Transverse colon (tissue), 4 donors: ENCODE data around the gene ADIPOR2. TPM values are rescaled to one million over a fixed set of nuclear protein-coding genes. Genes with fewer than 3 reads are reported as not detected.

Experiments
- DNase-seq: peaks from one replicate; pipeline ENCODE4 v3.0.0-alpha.2; 2019
- H3K27ac ChIP-seq, 4 donors: fragments of 200-600 bp; sonication (generic); 2 replicates each; pipeline ENCODE4 v1.5.1; 2016 to 2018; ENCODE audit warnings: inconsistent platforms in 4 of 4
- H3K27me3 ChIP-seq: fragments of 200-600 bp; sonication (generic); 2 replicates; pipeline ENCODE4 v1.5.1; 2017; ENCODE audit warnings: inconsistent platforms
- H3K36me3 ChIP-seq, 4 donors: fragments of 200-600 bp; sonication (generic); 2 replicates each; pipeline ENCODE4 v1.5.1; 2017 to 2019; ENCODE audit warnings: inconsistent platforms in 4 of 4
- H3K4me1 ChIP-seq, 4 donors: fragments of 200-600 bp; sonication (generic); 2 replicates each; pipeline ENCODE4 v1.5.1; 2017 to 2020; ENCODE audit warnings: inconsistent platforms in 4 of 4
- H3K4me3 ChIP-seq, 4 donors: fragments of 200-600 bp; sonication (generic); 1 replicate in 1 of 4; 2 replicates in 3 of 4; pipeline versions ENCODE4 v1.5.1 to v1.6.1; 2017 to 2019; ENCODE audit warnings: inconsistent platforms in 4 of 4
- H3K9me3 ChIP-seq, 2 donors: fragments of 200-600 bp; sonication (generic); 2 replicates each; pipeline ENCODE4 v1.5.1; 2017 to 2019; ENCODE audit warnings: inconsistent platforms in 2 of 2
- CTCF ChIP-seq, 5 experiments: fragments of 200-600 bp in 3 of 5; fragments of 450-650 bp in 2 of 5; sonication (generic) in 3 of 5; IDR thresholded peaks; 1 replicate in 2 of 5; 2 replicates in 3 of 5; pipeline ENCODE4 v1.5.1; 2016 to 2017; ENCODE audit warnings: antibody characterized with exemption in 5 of 5, inconsistent platforms in 3 of 5, mild to moderate bottlenecking in 2 of 5, moderate library complexity in 1 of 5
- EP300 ChIP-seq: sonication (generic); formaldehyde crosslinking; IDR thresholded peaks from one replicate; pipeline ENCODE4 v1.6.1; 2017; ENCODE audit warnings: antibody characterized with exemption, low read depth
- POLR2A ChIP-seq: fragments of 450-650 bp; IDR thresholded peaks from one replicate; pipeline ENCODE4 v1.6.1; 2016; ENCODE audit warnings: antibody characterized with exemption, mild to moderate bottlenecking, moderate library complexity
- POLR2AphosphoS5 ChIP-seq, 3 donors: sonication (generic); formaldehyde crosslinking; IDR thresholded peaks; one replicate each; pipeline ENCODE4 v1.6.1; 2016; ENCODE audit warnings: antibody characterized with exemption in 3 of 3
- WGBS, 2 donors: methylation state at CpG; one replicate each; pipeline ENCODE4 v1.1.5; 2018; ENCODE audit warnings: low coverage in 1 of 2; 5-methylcytosine and 5-hydroxymethylcytosine counted together
- in situ Hi-C, 4 donors: fragments of 200-750 bp; cut with MboI; loops; one replicate each; pipeline versions ENCODE4 v1.15.0 to v1.15.1; 2017; ENCODE audit warnings: low sequenced_read_pairs in 3 of 4, low pct_ligation_motif_present in 1 of 4, low pct_unique_long_range_greater_than_20kb in 1 of 4
- intact Hi-C: fragments of 100-400 bp; cut with DNase I; formaldehyde crosslinking; loops from one replicate; pipeline ENCODE4 v1.15.1; 2023; ENCODE audit warnings: low total_unique reads
- total RNA-seq, 4 donors: library from RNA; depleted of rRNA; stranded (reverse); fragments of >200 nt; gene quantifications; one replicate each; pipeline ENCODE4 v1.1.0, GENCODE V29; 2016

ADIPOR2 gene
- total RNA-seq, 4 donors from 2014 or later: 27.9 to 74.2 (median 52.1) TPM

DNA sequence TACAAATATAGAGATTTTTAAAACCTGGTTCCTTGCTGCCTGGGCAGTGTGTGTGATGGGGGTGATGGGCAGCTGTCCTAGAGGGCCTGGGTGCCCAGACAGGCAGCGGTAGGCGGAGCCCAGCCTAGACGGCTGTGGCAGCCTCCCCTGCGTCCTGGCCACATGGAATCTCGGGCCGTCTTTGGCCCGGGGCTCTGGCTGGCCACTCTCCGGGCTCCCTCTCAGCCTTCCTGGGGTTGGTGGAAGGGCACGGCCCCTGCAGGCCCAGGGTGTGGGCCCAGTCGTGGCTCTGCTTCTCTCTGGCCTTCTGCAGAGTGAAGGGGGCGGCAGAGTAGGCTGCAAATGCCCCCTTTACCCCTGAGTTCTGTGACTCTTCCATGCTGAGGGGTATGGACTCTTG, 131.8 kb downstream of the ADIPOR2 start:
- 74% methylated on average over 11 of the region's 11 CpGs; no CpG with 5 or more reads in 1 of the 2 donors for WGBS, 2 donors
- H3K4me1 ChIP-seq: no peaks in the 10 kb centered on the region
- no peaks in the 10 kb centered on the region for H3K9me3 ChIP-seq
- intact Hi-C loops: no loop called here
- H3K36me3 ChIP-seq: no peaks in the 10 kb centered on the region
- TF ChIP-seq EP300: no peak
- no peak for TF ChIP-seq POLR2A
- no peak for TF ChIP-seq CTCF (IDR thresholded peaks at IDR 0.05)
- TF ChIP-seq POLR2AphosphoS5 (IDR thresholded peaks at IDR 0.05): no peak
- in situ Hi-C loops: loop anchor here in 2 of 4 donors (25.0 kb wide), 1 partner anchor 215 kb away; no protein-coding TSS in a partner anchor
- H3K4me3 ChIP-seq: no peak overlapping the region
- H3K27me3 ChIP-seq: peaks cover 57% of the 10 kb centered on the region
- H3K27ac ChIP-seq: no peak overlapping the region
- DNase-seq: no peak

- 93 to 100% methylated on average over 1 to 10 of the region's 10 CpGs for WGBS, 2 donors
- peaks cover 57% of the 10 kb centered on the region for H3K27me3 ChIP-seq
- no peaks in the 10 kb centered on the region for H3K9me3 ChIP-seq
- H3K4me3 ChIP-seq: no peak overlapping the region
- intact Hi-C loops: no loop called here
- in situ Hi-C loops: loop anchor here in 2 of 4 donors (25.0 kb wide), 1 partner anchor 214 kb away; no protein-coding TSS in a partner anchor
- no peaks in the 10 kb centered on the region for H3K4me1 ChIP-seq
- H3K27ac ChIP-seq: no peak overlapping the region
- no peak for DNase-seq
- no peak for TF ChIP-seq POLR2A
- no peaks in the 10 kb centered on the region for H3K36me3 ChIP-seq
Observed at GRCh38 chr12:1823237-1823636, 132.4 kb downstream of the ADIPOR2 start.

GRCh38 chr12:1825382-1826102, 134.7 kb downstream of the ADIPOR2 start:
- 67 to 74% methylated on average over 5 to 14 of the region's 14 CpGs for WGBS, 2 donors
- no peak for DNase-seq
- intact Hi-C loops: no loop called here
- Histone ChIP-seq H3K27me3 (peaks cover 54% of the 10 kb centered on the region), H3K4me3 (no peak overlapping the region), H3K9me3 (no peaks in the 10 kb centered on the region), H3K27ac (no peak overlapping the region), H3K4me1 (no peaks in the 10 kb centered on the region), H3K36me3 (no peaks in the 10 kb centered on the region)
- in situ Hi-C loops: no loop called here
- no peak for TF ChIP-seq POLR2AphosphoS5 (IDR thresholded peaks at IDR 0.05)
- no peak for TF ChIP-seq POLR2A
- no peak for TF ChIP-seq EP300
- no peak for TF ChIP-seq CTCF (IDR thresholded peaks at IDR 0.05)

DNA sequence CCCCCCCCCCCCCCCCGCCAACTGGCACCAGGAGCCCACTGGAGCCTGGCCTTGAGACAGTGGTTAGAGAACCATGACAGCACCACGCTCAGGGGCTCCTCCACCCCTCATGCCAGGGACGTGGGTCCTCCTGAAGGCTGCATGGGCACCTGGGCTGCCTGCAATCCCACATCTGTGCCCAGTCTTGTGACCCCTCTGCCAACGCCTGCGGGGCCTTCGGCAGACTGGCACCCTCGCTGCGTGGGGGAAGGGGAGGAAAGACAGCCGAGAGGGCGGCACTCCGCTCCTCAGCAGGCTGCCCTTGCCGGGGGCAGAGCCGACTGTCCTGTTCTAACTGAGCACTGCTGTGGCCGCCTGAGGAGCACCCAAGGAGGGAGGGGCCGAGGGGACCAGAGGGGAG, 135.5 kb downstream of the ADIPOR2 start:
- intact Hi-C loops: no loop called here
- Histone ChIP-seq H3K36me3 (no peaks in the 10 kb centered on the region), H3K27ac (no peak overlapping the region), H3K27me3 (peaks cover 54% of the 10 kb centered on the region), H3K4me1 (no peaks in the 10 kb centered on the region), H3K9me3 (no peaks in the 10 kb centered on the region), H3K4me3 (no peak overlapping the region)
- in situ Hi-C loops: no loop called here
- DNase-seq: no peak
- 70% methylated on average over 15 of the region's 15 CpGs; no CpG with 5 or more reads in 1 of the 2 donors for WGBS, 2 donors
- TF ChIP-seq POLR2A (no peak), EP300 (no peak), POLR2AphosphoS5 (IDR thresholded peaks at IDR 0.05) (no peak), CTCF (IDR thresholded peaks at IDR 0.05) (no peak)
